ENCODE data around the gene PRLR. TPM values are rescaled to one million over a fixed set of nuclear protein-coding genes. Genes with fewer than 3 reads are reported as not detected.
"Not testable (repeated sequence)": the region's sequence is repeated elsewhere in the genome, so short reads cannot be mapped to it uniquely, and the experiment has no call there.

PRLR gene
- total RNA-seq, 2 donors from 2014 or later, result 0.04 TPM; not detected in 1

- Mint-ChIP-seq H3K9me3 (peaks cover 3 to 4% of the 10 kb centered on the region in 2 donors), H3K27ac (peak overlapping the region in 1 of 2 donors; percentile 61), H3K36me3 (no peaks in the 10 kb centered on the region)
- peak; percentile 97 to 98 for ATAC-seq
- DNase-seq (ENCODE audit: low spot score in 2 of 2), result peak; percentile 58 to 71
Measured at GRCh38 chr5:35129921-35130485, 100.3 kb downstream of the PRLR start.

GRCh38 chr5:35129276-35129675 lies 101.0 kb downstream of the PRLR start:
- Mint-ChIP-seq H3K36me3 (no peaks in the 10 kb centered on the region), H3K9me3 (peaks cover 3 to 4% of the 10 kb centered on the region in 2 donors), H3K27ac (no peak overlapping the region)
- no peak for DNase-seq (ENCODE audit: low spot score in 2 of 2)
- ATAC-seq, result no peak

DNA sequence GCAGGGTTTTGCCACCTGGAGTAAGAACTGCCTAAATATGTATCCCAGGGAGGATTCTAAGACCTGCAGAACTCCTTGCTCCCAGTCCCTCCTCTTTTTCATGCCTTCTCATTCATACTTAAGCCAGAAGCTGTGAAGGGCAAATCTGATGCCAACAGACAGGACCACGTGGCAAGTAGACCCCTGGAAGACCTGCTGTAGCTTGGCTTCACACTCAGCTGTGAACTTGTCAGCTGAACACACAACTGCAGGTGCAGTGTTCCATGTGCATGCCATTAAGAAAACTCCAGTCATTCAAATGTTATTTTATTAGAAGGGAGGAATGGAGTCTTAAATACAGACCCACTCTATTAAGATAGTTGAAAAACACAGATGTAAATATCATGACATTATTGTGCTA lies 103.3 kb downstream of the PRLR start:
- H3K9me3 Mint-ChIP-seq, result peaks cover 3 to 4% of the 10 kb centered on the region in 2 donors
- ATAC-seq, result no peak
- H3K36me3 Mint-ChIP-seq, result no peaks in the 10 kb centered on the region
- H3K27ac Mint-ChIP-seq, result no peak overlapping the region
- DNase-seq (ENCODE audit: low spot score in 2 of 2), result no peak

DNA sequence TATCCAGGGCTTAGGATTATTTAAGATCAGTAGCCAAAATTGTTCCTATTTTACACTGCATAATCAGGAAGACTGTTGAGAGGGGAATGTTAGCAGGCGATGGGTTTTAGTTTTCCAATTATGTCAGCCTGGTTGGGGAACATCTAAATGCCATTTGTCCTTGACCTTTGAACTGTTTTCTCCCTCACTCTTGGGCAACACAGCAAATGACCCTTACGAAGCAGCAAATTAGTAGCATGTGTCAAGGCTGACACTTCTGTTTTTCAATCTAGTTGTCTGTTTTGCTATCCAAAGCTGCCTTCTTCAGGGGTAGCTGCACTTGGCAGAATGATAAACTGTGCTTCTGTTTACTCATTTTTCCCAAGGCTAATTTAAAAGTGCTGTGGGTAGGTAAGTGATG lies 104.5 kb downstream of the PRLR start:
- no peaks in the 10 kb centered on the region for H3K36me3 Mint-ChIP-seq
- no peak for ATAC-seq

GRCh38 chr5:35124932-35125331 lies 105.4 kb downstream of the PRLR start:
- ATAC-seq (no peak), DNase-seq (ENCODE audit: low spot score in 2 of 2) (no peak)
- H3K9me3 Mint-ChIP-seq, result no peaks in the 10 kb centered on the region
- no peaks in the 10 kb centered on the region for H3K36me3 Mint-ChIP-seq
- H3K27ac Mint-ChIP-seq, result no peak overlapping the region

More for the DNA sequence above, 104.5 kb downstream of the PRLR start:
- Mint-ChIP-seq H3K9me3 (peaks cover 3% of the 10 kb centered on the region in 2 donors), H3K27ac (no peak overlapping the region)
- no peak for DNase-seq (ENCODE audit: low spot score in 2 of 2)

DNA sequence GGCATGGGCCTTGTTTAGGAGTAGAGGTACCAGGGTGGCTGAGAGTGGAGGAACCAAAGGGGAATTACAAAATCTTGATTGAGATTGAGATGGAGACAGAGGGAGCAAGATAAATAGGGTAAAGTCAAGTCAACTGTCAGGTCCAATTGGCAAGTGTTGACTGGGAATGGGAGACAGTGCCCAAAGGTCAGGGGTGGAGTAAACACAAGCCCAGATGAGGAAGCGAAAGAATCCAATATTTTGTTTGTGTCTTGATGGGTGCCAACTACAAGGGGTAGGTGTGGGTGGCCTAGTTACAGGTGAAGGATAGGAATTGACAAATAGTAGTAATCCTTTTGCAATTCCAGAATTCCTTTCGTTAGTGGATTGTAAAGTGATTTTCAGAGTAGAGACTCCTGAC lies 107.5 kb downstream of the PRLR start:
- ATAC-seq, result no peak
- no peaks in the 10 kb centered on the region for H3K9me3 Mint-ChIP-seq
- H3K36me3 Mint-ChIP-seq, result no peaks in the 10 kb centered on the region
- H3K27ac Mint-ChIP-seq, result no peak overlapping the region
- DNase-seq (ENCODE audit: low spot score in 2 of 2), result no peak

- DNase-seq (ENCODE audit: low spot score in 2 of 2) (no peak), ATAC-seq (no peak)
- Mint-ChIP-seq H3K27ac (no peak overlapping the region), H3K36me3 (no peaks in the 10 kb centered on the region), H3K9me3 (no peaks in the 10 kb centered on the region)
Measured at GRCh38 chr5:35120715-35121114, 109.6 kb downstream of the PRLR start.

DNA sequence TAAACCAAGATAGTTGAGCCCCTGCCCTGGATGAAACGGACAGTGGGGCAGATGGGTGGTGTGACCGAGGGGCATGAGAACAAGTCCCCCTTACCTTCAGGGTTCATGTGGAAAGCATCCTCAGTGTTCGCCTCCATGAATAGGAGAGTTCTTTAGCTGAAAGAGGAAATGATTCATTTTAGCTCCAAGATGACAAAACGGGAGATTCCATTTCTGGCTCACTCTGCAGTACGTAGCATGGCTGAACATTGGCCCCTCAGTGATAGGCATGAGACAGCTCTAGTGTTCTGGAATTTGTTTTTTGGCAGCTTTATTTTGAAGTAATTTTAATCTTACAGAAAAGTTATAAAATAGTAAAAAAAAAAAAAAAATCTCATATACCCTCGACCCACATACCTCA lies 112.3 kb downstream of the PRLR start:
- peaks cover 0 to 4% of the 10 kb centered on the region in 2 donors for H3K9me3 Mint-ChIP-seq
- ATAC-seq, result peak in 1 of 2 donors; percentile 57

GRCh38 chr5:35115920-35116319 lies 114.4 kb downstream of the PRLR start:
- Mint-ChIP-seq H3K27ac (no peak overlapping the region), H3K9me3 (peaks cover 0 to 4% of the 10 kb centered on the region in 2 donors), H3K36me3 (no peaks in the 10 kb centered on the region)
- ATAC-seq (no peak), DNase-seq (ENCODE audit: low spot score in 2 of 2) (no peak)

More for the DNA sequence above, 112.3 kb downstream of the PRLR start:
- Mint-ChIP-seq H3K27ac (no peak overlapping the region), H3K36me3 (no peaks in the 10 kb centered on the region)
- DNase-seq (ENCODE audit: low spot score in 2 of 2), result no peak

- H3K36me3 Mint-ChIP-seq, result no peaks in the 10 kb centered on the region
- DNase-seq (ENCODE audit: low spot score in 2 of 2), result no peak
- peaks cover 0 to 4% of the 10 kb centered on the region in 2 donors for H3K9me3 Mint-ChIP-seq
- H3K27ac Mint-ChIP-seq, result no peak overlapping the region
- ATAC-seq, result no peak
Measured at GRCh38 chr5:35114698-35115097, 115.6 kb downstream of the PRLR start.

DNA sequence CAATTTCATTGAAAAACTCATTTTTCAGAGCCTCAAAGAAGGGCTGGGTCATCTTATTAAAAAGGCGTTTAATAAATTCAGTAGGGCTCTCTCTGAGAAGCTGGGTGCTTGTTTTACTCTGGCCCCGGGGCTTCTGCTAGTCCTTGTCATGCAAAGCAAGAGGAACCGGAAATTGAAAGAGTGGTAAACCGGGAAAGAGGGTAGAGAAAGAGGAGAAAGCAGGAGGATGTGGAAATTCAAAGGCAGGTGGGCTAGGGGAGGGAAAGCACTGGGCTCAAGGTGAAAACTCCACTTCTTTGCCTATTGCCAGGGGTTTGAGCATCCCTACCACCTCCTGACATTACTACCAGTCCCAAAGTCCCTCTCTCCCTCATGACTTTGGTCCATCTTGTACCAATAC lies 118.0 kb downstream of the PRLR start:
- no peak overlapping the region for H3K27ac Mint-ChIP-seq
- no peak for ATAC-seq
- H3K36me3 Mint-ChIP-seq, result no peaks in the 10 kb centered on the region
- no peak for DNase-seq (ENCODE audit: low spot score in 2 of 2)
- peaks cover 0 to 4% of the 10 kb centered on the region in 2 donors for H3K9me3 Mint-ChIP-seq

- not testable (repeated sequence) for DNase-seq (ENCODE audit: low spot score in 2 of 2); H3K9me3 Mint-ChIP-seq; H3K27ac Mint-ChIP-seq; ATAC-seq; H3K36me3 Mint-ChIP-seq
Measured at GRCh38 chr5:35104550-35104949, 125.7 kb downstream of the PRLR start.

DNA sequence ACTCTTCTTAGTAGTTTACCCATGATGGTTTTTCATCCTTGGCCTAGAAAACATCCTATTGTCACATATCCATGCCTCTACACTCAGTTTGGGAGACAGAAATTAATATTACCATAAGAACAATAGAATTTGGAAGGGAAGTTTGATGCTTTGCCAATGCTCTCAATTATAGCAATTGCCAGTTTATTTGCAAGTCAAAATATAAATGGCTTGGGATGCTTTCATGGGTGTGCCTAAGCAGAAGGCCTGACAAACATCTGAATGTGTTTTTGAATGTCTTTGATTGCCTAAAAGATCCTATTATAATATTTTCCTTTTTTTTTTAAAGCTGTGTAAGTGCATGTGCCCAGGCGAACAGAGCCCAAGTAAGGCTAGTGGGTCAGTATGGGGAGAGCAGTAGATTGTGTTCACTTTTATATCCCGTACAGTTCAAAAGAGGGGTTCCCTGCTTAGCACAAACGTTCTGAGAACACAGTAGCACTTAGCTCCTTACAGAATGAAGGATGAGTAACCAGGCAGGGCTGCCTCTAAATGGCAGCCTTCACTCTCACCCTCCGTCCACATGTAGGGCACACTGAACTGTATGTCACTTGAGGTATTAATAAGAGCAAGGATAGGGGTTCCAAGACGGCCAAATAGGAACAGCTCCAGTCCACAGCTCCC lies 126.5 kb downstream of the PRLR start:
- ATAC-seq, result no peak
- Mint-ChIP-seq H3K36me3 (no peaks in the 10 kb centered on the region), H3K9me3 (no peaks in the 10 kb centered on the region), H3K27ac (no peak overlapping the region)
- DNase-seq (ENCODE audit: low spot score in 2 of 2), result no peak

DNA sequence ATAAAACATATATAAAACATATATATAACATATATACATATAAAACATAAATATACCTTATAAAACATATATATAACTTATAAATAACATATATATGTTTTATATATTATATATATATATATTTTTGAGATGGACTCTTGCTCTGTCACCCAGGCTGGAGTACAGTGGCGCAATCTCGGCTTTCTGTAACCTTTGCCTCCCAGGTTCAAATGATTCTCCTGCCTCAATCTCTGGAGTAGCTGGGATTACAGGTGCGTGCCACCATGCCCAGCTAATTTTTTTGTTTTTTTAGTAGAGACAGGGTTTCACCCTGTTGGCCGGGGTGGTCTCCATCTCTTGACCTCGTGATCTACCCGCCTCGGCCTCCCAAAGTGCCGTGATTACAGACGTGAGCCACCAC lies 128.6 kb downstream of the PRLR start:
- DNase-seq (ENCODE audit: low spot score in 2 of 2); ATAC-seq; H3K36me3 Mint-ChIP-seq; H3K9me3 Mint-ChIP-seq; H3K27ac Mint-ChIP-seq: not testable (repeated sequence)

- DNase-seq (ENCODE audit: low spot score in 2 of 2), result no peak
- ATAC-seq, result no peak
- no peaks in the 10 kb centered on the region for H3K9me3 Mint-ChIP-seq
- H3K27ac Mint-ChIP-seq, result no peak overlapping the region
- no peaks in the 10 kb centered on the region for H3K36me3 Mint-ChIP-seq
Measured at GRCh38 chr5:35101016-35101415, 129.3 kb downstream of the PRLR start.

GRCh38 chr5:35098214-35098613 lies 132.1 kb downstream of the PRLR start:
- H3K36me3 Mint-ChIP-seq, result no peaks in the 10 kb centered on the region
- DNase-seq (ENCODE audit: low spot score in 2 of 2) (no peak), ATAC-seq (no peak)
- no peak overlapping the region for H3K27ac Mint-ChIP-seq
- no peaks in the 10 kb centered on the region for H3K9me3 Mint-ChIP-seq

DNA sequence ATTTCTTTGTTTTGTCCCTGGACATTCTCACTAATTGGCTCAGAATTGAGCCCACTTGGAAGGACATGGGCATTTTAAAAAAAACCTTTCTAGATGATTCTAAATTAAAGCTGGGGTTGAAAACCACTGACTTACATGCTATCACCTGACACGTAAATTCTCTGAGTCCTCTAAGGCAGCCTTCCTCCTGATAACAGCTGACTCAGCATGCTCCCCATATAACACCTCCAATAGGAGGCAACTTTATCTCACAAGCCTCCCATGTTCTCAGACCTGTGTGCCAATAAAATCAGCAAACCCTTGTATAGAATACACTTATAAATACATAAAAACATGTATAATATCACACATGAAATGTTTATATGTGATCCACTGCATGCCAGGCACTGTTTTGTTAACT lies 133.4 kb downstream of the PRLR start:
- ATAC-seq (no peak), DNase-seq (ENCODE audit: low spot score in 2 of 2) (no peak)
- H3K27ac Mint-ChIP-seq, result no peak overlapping the region
- no peaks in the 10 kb centered on the region for H3K36me3 Mint-ChIP-seq
- H3K9me3 Mint-ChIP-seq, result no peaks in the 10 kb centered on the region

- DNase-seq (ENCODE audit: low spot score in 2 of 2) (no peak), ATAC-seq (no peak)
- Mint-ChIP-seq H3K27ac (no peak overlapping the region), H3K36me3 (no peaks in the 10 kb centered on the region), H3K9me3 (no peaks in the 10 kb centered on the region)
Measured at GRCh38 chr5:35096216-35096615, 134.1 kb downstream of the PRLR start.

Data from activated naive CD4-positive, alpha-beta T cell treated with anti-CD3 and anti-CD28 coated beads, Interleukin-2, amount 50 U/mL, for 72 hours (primary cell).